Neutrophil (primary cell): Measurements from ENCODE around the gene ABCB11.

ENCODE experiments used
- H3K27ac ChIP-seq: fragments of 200-600 bp; sonication (generic); 2 replicates; pipeline ENCODE4 v1.5.1; 2016; ENCODE audit warnings: mild to moderate bottlenecking, moderate library complexity
- H3K27me3 ChIP-seq: fragments of 200-600 bp; sonication (generic); 2 replicates; pipeline ENCODE4 v1.6.0; 2016; ENCODE audit warnings: mild to moderate bottlenecking
- H3K36me3 ChIP-seq: fragments of 200-600 bp; sonication (generic); 2 replicates; pipeline ENCODE4 v1.5.1; 2017
- H3K4me1 ChIP-seq, 2 experiments: fragments of 200-600 bp in 1 of 2; sonication (generic) in 1 of 2; 1 replicate in 1 of 2; 2 replicates in 1 of 2; pipeline versions ENCODE4 v1.5.1 to v1.6.1; 2013 to 2016; ENCODE audit warnings: low read depth in 1 of 2, low read length in 1 of 2, mild to moderate bottlenecking in 1 of 2, moderate library complexity in 1 of 2; ENCODE audit not compliant: control insufficient read depth in 1 of 2, insufficient read depth in 1 of 2
- H3K4me3 ChIP-seq, 2 experiments: fragments of 200-600 bp in 1 of 2; sonication (generic) in 1 of 2; 1 replicate in 1 of 2; 2 replicates in 1 of 2; pipeline ENCODE4 v1.5.1; 2013 to 2016; ENCODE audit warnings: low read depth in 1 of 2, low read length in 1 of 2, mild to moderate bottlenecking in 1 of 2, moderate library complexity in 1 of 2
- H3K9me3 ChIP-seq: fragments of 200-600 bp; sonication (generic); 2 replicates; pipeline ENCODE4 v1.5.1; 2016
- CTCF ChIP-seq: fragments of 200-600 bp; sonication (generic); IDR thresholded peaks from 2 replicates; pipeline ENCODE4 v1.5.1; 2016; ENCODE audit warnings: antibody characterized with exemption

ABCB11 gene

GRCh38 chr2:168907940-168908662, 123.0 kb downstream of the ABCB11 start:
- peaks cover 4 to 7% of the 10 kb centered on the region in 2 experiments for H3K4me1 ChIP-seq
- no peak for TF ChIP-seq CTCF

GRCh38 chr2:168904358-168904757, 126.8 kb downstream of the ABCB11 start:
- no peak for TF ChIP-seq CTCF
- no peak overlapping the region for H3K4me3 ChIP-seq
- H3K9me3 ChIP-seq, result no peaks in the 10 kb centered on the region
- H3K4me1 ChIP-seq, result no peaks in the 10 kb centered on the region
- no peaks in the 10 kb centered on the region for H3K27me3 ChIP-seq
- H3K36me3 ChIP-seq, result no peaks in the 10 kb centered on the region
- H3K27ac ChIP-seq, result no peak overlapping the region

More at GRCh38 chr2:168907940-168908662, 123.0 kb downstream of the ABCB11 start:
- Histone ChIP-seq H3K36me3 (no peaks in the 10 kb centered on the region), H3K4me3 (no peak overlapping the region), H3K27me3 (peaks cover 32% of the 10 kb centered on the region), H3K27ac (no peak overlapping the region), H3K9me3 (no peaks in the 10 kb centered on the region)

GRCh38 chr2:168903888-168904287, 127.2 kb downstream of the ABCB11 start:
- TF ChIP-seq CTCF, result no peak
- Histone ChIP-seq H3K27me3 (no peaks in the 10 kb centered on the region), H3K36me3 (no peaks in the 10 kb centered on the region), H3K9me3 (no peaks in the 10 kb centered on the region), H3K4me1 (no peaks in the 10 kb centered on the region), H3K4me3 (no peak overlapping the region), H3K27ac (no peak overlapping the region)

- Histone ChIP-seq H3K4me3 (no peak within 1 kb of the TSS), H3K9me3 (no peaks in the 10 kb centered on the region)
Observed at GRCh38 chr2:168901003-168901402, 130.1 kb downstream of the ABCB11 start, which contains the start of gene G6PC2. G6PC2 (plus strand) TSS chr2:168901291; CDS start chr2:168901332, 41 bp downstream.

GRCh38 chr2:168897449-168897848, 133.7 kb downstream of the ABCB11 start:
- no peak for TF ChIP-seq CTCF
- Histone ChIP-seq H3K9me3 (no peaks in the 10 kb centered on the region), H3K4me3 (no peak overlapping the region), H3K36me3 (no peaks in the 10 kb centered on the region), H3K27ac (no peak overlapping the region), H3K27me3 (no peaks in the 10 kb centered on the region), H3K4me1 (no peaks in the 10 kb centered on the region)

More at GRCh38 chr2:168901003-168901402, 130.1 kb downstream of the ABCB11 start, which contains the start of gene G6PC2:
- TF ChIP-seq CTCF, result no peak
- Histone ChIP-seq H3K4me1 (no peaks in the 10 kb centered on the region), H3K27me3 (no peaks in the 10 kb centered on the region), H3K36me3 (no peaks in the 10 kb centered on the region), H3K27ac (no peak within 1 kb of the TSS)
